NCI-H2029 (cell line): Measurements from ENCODE around the gene KCTD17.

Experiments used
- DNase-seq: peaks from one replicate; lab custom pipeline; 2025; lab: John Stamatoyannopoulos, UW

The KCTD17 gene, protein sequence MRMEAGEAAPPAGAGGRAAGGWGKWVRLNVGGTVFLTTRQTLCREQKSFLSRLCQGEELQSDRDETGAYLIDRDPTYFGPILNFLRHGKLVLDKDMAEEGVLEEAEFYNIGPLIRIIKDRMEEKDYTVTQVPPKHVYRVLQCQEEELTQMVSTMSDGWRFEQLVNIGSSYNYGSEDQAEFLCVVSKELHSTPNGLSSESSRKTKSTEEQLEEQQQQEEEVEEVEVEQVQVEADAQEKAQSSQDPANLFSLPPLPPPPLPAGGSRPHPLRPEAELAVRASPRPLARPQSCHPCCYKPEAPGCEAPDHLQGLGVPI

DNA sequence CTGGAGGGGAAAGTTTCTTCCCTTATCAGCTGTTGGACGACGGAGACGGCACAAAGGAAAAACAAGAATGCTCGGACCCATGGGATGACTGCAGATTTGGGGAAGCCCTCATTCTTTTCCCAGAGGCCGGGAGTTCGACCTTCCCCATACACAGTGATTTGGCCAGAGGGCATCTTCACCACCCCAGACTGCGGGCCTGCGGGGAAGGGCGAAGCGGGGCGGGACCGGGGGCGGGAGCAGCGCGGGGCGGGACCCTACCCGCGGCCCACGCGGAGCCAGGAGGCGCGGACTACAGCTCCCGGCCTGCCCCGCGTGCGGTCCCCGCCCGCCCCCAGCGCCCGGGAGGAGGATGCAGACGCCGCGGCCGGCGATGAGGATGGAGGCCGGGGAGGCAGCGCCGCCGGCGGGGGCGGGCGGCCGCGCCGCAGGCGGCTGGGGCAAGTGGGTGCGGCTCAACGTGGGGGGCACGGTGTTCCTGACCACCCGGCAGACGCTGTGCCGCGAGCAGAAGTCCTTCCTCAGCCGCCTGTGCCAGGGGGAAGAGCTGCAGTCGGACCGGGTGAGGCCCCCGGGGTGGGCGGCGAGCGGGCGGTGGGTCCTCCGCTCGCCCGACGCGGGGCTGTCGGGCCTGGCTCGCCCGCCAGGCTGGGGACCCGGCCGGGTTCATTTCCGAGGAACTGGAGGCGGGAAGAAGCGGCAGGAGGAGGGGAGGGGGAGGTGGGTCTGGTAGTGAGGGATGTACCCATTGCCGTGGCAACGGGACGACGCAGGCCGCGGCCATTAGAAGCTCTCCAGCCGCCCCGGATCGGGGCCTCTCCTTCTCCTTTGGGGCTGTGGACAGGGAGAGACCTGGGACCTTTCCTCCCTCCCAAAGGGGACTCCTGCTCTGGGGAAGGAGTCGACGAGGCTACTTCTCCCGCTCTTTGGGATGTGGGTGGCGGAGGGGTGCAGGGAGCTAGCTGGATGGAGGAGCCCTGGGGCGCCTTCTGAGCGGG is at the start of gene KCTD17:
TSS of gene KCTD17 (plus strand) at position 352 of the 995 bp plus-strand sequence. CDS start at position 371, 19 bp downstream.
- DNase-seq = no peak

DNA sequence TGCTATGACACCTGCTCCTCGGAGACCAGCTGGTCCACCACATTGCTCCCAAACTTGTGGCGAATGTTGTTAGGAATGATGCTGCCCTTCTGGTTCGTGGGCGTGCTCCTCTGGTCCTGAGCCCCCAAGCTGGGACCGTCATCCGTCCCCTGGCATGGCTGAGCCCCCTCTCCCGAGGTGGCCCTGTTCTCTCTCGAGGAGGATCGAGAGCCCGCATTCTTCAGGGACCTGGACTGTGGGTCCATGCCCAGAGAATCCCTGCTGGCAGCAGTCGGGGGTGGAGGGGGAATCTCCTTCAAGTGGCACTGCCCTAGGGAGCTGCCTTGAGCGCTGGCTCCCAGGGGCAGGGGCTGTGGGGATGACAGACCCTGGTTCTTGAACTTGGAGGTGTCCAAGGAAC is 49.7 kb upstream of the KCTD17 start:
- no peak for DNase-seq

DNA sequence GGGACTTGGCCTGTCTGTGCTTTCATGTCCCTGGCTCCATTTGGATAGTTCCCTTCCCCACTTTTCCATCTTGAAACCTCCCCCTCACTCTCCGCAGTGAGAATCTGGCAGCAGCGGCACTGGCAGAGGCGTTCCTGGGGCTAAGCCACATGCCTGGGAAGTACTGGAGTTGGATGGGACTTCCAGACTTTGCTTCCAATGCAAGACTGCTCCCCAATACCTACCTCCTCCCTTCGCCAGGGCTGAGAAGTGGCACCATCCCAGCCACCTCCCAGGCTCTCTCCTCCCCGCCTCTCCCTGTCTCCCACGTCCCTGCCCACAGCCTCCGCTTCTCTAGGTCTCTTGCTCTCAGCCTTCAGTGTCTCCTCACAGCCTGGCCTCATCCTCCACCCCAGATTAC is 48.9 kb upstream of the KCTD17 start:
- DNase-seq = no peak

DNA sequence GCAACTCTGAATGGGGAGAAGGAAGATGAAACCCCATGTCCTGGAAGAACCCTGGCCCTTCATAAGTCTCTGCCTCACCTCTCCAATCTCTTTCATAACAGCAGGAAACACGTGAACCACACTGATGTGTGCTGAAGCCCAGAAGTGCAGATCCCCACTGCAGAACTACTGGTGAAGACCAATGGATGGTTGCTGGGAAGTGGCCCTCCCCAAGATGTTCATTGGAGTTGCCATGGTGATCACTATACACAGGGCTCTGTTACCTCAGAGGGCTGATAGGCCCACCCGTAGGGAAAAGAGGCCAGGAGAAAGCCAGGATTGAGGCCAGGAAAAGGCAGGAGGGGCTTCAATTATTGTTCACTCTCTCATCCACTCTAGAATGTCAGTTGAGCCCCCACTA is 43.9 kb upstream of the KCTD17 start:
- no peak for DNase-seq

DNA sequence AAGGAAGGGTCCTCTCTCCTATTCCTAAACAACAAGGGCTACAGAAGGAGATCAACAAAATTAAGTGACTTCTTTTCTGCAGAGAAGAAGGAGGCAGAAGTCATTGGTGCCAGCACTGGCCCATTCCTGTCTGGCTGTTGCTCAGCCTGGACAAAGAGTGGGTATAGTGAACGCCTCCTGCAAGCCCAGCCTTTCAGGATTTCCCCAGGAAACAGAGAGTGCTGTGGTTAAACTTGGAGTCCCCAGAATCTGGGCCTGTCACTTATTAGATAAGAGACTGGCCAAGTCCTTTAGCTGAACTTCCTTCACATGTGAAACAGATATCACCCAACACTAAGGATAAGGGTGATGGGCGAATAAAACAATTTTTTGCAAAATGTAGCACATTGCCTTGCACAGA is 43.2 kb upstream of the KCTD17 start:
- no peak for DNase-seq

DNA sequence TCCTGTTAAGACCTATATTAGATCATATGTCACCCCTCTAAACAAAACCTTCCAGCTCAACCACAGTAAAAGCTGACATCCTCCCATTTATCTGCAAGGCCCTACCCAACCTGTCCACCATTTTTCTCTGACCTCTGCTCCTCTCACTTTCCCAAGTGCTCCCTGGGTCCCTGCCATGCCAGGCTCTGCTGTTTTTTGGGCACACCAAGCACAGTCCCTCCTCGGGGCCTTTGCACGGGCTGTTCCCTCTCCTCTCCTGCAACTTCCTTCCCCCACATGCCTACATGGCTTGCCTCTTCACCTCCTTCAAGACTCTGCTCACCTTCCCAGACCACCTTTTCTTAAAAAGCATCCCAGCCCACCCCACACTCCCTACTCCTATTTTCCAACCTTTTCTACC is 42.1 kb upstream of the KCTD17 start:
- no peak for DNase-seq

DNA sequence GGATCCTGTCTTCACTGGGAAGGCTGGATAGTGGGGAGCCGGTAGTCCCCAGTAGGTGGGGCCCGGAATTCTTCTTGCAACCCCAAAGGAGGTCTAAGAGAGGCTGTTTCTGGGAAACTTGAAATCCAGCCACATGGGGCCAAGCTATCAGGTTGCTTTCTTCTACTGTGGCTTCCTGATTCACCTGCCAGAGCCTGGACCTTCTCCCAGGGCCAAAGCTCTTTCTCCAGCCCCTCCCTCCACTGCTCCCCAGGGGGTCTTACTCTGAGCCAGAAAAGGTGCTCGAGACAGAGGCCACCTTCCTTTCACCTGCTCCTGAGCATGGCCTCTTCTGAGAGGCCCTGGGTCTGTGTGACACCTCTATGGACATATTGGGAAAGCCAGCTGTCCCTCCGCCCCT is 41.4 kb upstream of the KCTD17 start:
- no peak for DNase-seq

DNA sequence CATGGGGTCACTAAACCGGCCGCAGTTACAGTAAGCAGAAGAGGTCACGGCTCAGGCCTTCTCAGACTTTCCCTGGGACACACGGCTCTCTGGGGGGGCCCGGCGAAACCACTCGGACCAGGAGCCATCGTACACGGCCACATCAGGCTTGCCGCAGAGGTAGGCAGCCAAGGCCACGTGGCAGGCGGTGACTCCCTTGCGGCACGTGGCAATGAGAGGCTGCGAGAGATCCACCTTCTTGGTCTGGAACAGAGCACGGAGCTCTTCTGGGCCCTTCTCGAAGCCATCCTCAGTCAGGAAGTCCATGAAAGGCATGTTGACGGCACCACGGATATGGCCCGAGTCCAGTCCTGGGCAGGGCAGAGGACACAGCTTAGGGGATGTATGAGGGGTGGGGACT is 40.6 kb upstream of the KCTD17 start:
- DNase-seq = no peak

DNA sequence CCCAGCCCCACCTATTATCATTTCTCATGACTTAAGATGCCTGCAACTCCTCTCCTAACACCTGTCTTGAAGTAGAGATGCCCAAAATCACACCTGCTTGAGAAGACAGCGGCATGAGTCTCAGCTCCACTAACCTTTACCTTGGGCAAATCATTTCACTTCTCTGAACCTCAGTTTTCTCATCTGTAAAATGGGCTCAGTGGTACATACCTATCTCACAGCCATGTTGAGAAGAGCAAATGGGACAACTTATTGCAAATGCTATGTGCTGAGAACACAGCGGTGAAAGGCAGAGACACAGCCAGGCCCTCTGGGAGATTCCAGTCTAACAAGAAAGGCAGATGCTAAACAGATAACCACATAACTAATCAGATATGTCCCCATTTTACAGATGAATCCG is 40.1 kb upstream of the KCTD17 start:
- no peak for DNase-seq

DNA sequence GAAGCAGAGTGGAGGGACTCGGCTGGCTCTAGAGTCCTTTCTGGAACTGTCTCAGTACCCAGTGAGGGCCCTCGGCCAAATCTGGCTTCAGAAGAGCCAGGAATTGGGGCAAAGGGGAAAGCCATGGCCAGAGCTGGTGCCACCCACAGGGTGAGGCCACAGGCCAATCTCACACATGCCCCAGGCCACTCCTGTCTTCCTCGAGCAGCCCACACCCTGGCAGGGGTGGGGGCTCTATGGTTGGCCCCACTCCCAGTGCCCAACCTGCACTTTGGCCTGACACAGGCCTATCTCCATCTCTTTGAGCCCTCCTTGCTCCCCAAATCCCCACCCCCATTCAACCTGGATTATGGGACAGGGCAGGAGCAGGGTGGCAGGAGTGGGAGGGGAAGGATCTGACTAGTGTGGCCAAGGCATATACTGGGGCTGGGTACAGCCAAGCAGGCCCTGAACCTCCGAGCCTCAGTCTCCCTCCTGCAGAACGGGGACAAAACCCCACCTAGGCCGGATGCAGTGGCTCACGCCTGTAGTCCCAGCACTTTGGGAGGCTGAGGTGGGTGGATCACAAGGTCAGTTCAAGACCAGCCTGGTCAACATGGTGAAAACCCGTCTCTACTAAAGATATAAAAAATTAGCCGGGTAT is 39.2 kb upstream of the KCTD17 start:
- DNase-seq = no peak

DNA sequence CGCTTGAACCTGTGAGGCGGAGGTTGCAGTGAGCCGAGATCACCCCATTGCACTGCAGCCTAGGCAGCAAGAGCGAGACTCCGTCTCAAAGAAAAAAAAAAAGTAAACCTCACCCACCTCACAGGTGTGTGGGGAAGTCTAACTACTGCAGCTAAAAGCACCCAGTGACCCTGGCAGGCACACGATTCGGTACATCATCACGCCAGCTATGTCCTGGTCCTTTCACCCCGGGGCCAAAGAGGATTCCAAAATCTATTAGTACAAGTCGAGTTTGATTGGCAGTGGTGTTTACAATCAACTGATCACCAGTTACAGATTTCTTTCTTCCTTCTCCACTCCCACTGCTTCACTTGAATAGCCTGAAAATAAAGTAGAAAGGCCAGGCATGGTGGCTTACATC is 38.6 kb upstream of the KCTD17 start:
- DNase-seq = no peak

DNA sequence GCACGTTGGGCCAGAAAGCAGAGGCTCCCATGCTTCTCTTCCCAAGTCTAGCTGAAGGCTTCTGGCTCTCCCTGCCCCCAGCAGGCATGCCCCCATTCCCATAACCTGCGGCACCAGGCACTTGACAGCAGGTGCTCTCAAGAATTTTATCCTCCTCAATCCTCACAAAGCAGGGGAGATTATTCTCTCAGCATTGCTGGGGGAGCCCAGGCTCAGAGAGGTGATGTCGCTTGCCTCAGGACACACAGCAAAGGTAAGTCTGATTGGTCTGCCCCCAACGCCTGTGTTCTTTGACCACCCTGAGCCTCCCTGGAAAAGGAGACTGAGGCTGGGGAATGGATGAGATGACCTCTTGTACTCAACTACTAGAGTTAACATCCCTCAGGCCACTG is 37.1 kb upstream of the KCTD17 start:
- no peak for DNase-seq

DNA sequence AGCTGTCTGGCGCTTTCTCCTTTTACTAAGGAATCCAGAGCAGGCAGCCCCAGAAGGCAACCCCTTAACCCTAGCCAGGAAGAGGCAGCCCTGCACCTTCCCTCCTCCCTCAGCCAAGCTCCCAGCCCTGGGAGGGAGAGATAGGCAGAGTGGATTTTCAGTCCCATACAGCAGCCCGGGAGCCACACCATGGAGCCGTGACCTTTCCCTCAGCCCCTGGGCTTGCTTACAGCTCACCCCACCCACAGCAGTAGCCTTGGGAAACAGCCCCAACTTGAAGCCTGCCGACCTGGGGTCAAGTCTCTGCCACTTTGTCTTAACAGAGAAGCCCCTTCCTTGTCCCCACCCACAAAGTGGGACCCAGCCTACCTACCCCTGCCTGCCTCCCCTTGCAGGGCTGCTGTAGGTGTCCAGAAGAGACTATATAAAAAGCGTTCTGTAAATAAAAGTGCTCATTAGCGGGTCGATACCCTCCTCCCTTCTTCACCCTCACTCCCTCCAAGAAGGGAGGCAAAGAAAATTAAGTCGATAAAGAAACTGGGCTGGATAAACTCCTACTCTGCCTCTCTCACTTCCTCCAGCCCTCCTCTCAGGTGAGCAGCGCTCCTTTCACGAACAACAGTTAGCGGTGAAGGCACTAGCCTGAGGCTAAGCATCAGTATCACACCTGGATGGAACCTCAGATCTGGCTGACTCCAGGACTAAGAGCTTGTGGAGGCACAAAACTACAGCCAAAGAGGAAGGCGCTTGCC is 36.5 kb upstream of the KCTD17 start:
- DNase-seq = no peak

DNA sequence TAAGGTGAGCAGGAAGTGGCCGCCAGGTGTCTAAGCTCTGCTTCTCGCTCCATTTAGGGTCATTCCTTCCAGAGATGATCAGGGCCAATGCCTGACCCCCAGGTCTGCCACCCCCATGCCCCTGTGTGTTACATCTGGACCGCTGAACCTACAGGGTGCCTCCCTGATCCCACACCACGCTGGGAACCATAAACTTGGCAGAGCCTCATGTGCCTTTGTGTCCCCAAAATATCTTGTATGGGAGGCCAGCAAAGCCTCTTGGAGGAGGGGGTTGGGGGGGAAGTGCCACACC is 36.0 kb upstream of the KCTD17 start:
- no peak for DNase-seq

DNA sequence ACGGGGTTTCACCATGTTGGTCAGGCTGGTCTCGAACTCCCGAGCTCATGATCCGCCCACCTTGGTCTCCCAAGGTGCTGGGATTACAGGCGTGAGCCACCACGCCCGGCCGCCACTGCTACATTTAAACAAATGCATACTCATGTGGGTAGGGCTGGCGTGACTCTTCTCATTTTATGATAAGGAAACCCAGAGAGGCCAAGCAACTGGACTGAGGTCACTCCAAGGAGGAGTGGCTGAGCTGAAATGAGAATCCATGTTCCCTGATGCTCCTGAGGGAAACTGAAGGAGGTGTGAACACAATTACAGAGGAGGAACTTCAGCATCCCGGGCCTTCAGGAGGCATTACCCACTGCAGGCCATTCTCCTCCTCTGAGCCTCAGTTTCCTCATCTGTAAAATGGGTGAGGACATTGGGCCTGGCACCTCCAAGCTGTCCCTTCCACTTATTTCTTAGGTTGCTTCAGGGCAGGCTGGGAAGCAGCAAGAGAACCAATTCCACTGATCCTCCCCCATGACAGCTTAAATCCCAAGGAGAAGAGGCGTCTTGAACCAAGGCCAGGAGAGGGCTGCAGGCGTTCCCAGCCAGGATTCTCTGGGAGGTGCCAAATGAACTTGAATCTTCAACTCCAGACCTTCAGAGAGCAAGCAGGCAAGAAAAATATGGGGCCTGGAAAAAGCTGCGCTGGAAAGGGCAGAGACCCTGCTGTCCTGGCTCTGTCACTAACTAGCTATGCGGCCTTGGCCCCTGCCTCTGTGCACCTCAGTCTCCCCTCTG is 35.2 kb upstream of the KCTD17 start:
- DNase-seq = no peak

DNA sequence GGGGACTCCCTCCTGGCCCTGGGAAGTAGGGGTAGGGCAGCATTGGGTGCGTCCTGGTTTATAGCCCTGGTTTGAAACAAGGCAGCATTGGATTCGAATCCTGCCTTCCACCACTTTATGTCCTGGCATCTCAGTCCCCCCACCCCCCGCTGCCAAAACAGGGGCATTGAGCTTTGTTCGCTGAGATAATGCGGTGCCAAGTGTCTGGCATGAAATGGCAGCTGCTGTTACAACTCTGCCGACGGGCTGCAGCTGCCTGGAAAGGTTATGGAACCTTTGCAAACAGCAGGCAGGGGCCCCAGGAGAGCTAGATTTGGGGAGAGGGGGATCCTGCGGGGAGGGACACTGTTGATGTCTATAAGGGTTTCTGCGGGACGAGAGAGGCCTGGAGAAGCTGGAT is 34.2 kb upstream of the KCTD17 start:
- no peak for DNase-seq

DNA sequence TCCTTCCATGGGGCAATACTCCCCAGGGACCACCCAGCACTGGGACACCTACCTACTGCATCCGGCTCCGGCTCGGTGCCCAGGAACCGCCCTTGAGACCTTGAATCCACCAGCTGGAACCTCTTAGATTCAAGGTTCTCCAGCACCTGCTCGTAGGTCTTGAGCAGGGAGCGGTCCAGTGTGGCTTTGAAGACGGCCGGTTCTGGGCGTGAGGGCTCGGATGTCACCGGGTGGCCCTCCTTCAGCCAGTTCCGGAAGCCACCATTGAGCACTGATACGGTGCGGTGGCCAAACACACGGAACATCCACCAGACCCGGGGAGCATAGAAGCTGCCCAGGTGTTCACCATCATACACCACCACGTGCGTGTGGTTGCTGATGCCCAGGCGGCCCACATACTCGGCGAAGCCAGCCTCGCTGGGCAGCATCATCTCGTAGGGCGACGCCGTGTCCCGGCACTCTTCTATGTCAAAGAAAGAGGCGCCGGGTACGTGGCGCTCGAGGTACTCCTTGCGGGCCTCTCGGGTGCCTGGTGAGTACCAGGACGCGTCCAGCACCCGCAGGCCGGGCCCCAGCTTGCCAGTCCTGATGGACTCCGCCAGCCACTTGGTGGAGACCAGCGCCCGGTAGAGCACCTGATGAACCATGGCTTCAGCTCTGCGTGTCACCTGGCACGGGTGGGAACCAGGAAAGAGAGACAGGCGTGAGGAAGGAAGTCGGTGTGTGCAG is 33.3 kb upstream of the KCTD17 start:
- no peak for DNase-seq

DNA sequence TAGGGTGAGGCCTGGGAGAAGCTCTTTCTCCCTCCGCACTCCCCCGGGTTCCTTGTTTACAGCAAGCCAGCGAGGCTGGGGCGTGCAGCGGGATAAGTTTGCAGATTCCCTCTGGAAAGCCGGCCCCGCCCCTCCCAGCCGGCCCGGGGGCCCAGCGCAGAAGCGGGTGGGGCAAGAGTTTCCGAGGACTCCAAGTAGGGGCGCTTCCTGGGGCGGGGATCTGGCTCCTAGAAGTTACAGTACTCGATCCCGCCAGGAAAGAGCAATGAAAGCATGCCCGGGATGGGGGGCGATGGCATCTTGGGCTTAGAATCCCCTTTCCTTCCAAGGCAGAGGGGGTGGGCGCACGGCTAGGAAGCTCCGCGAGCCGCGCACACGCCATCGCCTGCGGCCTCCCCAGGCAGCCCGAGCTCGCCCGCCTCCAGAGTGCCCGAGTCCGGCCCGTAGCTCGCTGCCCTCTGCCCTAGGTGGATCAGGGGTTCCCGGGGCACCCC is 32.7 kb upstream of the KCTD17 start:
- no peak for DNase-seq

DNA sequence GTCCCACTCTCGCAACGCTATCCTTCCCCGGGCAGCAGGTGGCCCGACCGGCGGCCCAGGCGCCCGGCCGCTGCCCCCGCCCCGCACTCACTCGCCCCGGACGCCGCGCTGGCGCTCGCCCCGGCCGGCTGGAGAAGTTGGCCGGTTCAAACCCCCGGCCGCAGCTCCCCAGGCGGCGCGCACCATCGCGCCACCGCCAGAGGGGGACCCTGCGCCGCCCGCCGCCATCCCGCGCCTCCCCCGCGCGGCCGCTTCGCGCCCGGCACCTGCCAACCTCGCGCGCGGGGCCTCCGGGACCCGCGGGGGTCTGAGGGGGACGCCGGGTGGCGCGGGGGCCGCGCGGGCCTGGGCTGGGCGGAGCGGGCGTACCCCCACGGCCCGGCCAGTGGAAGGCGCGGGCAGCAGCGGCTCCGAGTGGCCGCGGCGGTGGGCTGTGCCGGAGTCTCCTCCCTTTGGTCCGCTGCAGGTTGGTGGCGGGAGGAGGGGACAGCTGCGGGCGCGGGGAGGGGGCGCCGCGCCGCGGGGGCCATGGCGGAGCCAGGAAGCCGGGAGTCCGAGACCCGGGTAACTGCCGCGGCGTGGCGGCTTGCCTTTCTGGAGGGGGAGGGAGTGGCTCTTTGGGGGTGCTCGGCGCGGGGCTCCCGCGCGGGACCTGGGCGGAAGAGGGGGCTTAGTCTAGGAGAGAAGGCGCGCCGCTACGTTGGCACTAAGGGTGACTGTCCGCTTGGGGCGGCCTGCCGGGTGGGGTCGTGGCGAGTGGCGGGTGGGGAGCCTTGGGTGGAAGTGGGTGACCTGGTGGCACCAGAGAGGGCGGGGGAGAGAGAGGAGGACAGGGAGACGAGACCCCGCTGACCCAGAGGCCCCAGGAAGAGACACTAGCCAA is 32.0 kb upstream of the KCTD17 start, which contains the start of the genes MPST and TST:
TSS of gene MPST (plus strand) at position 434 of the 883 bp plus-strand sequence. CDS start at position 529, 95 bp downstream.
TSS of gene TST (minus strand) at position 139 of the 883 bp plus-strand sequence. CDS start 715 bp downstream, outside the sequence.
- DNase-seq = peak; percentile 29
